SKM-1 (cell line): Measurements from ENCODE around the gene SRP9.
"Not testable (repeated sequence)": the region's sequence is repeated elsewhere in the genome, so short reads cannot be mapped to it uniquely, and the experiment has no call there.

Experiments
- DNase-seq: peaks from one replicate; lab custom pipeline; 2025; ENCODE audit not compliant: unreplicated experiment; lab: John Stamatoyannopoulos, UW

The SRP9 gene

DNA sequence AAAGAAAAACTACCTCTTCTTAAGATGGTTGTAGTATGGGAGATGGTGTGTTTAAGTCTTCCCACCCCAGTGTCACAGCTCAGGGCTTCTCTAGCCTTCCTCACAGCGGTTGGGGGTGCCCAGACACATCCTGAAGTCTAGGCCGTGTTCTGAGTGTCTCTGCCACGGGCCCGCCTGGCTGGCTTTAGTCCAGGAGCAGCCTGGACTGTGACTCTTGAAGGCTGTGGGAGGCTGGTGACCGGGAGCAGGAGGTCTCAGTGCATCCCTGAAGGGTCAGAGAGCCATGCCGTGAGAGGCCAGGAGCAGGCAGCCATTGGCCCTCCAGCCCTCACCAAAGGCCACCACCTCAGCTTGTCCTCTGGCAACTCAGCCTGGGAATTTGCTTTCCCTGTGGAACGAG is 36.8 kb downstream of the SRP9 start:
- DNase-seq: no peak

DNA sequence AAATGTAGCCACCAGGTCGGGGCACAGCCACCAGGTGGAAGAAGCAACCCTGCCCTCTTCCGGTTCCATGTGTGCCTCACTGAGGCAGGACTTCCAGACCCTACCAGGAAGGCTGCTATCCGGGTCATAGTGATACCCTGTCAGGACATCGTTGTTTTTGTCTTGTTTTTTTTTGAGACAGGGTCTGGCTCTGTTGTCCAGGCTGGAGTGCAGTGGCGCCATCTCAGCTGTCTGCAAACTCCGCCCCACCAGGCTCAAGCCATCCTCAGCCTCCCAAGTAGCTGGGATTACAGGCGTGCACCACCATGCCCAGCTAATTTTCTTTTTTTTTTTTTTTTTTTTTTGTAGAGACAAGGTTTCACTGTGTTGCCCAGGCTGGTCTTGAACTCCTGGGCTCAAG is 37.5 kb downstream of the SRP9 start:
- DNase-seq: not testable (repeated sequence)

DNA sequence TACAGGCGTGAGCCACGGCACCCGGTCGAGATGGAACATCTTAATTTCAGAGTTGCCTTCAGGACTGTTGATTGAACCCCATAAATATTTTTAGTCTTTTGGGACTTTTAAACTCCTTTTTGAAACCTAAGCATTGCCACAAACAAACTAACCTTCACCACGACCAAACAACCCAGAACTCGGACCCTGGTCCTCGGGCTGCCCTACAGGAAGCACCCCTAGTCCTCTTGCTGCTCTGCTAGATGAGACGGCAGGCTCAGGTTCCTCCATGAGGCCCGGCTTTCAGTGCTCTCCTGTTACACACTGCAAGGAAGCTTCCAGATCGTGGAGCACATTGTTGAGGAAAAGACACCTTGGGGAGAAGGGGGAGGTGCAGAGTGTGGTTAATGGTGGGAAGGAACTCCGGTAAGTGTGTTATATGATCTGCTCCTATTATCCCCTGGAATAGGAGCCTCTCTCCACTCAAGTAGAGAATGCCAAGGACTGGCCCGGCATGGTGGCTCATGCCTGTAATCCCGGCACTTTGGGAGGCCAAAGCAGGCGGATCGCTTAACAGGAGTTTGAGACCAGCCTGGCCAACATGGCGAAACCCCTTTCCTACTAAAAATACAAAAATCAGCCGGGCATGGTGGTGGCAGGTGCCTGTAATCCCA is 38.0 kb downstream of the SRP9 start:
- no peak for DNase-seq

DNA sequence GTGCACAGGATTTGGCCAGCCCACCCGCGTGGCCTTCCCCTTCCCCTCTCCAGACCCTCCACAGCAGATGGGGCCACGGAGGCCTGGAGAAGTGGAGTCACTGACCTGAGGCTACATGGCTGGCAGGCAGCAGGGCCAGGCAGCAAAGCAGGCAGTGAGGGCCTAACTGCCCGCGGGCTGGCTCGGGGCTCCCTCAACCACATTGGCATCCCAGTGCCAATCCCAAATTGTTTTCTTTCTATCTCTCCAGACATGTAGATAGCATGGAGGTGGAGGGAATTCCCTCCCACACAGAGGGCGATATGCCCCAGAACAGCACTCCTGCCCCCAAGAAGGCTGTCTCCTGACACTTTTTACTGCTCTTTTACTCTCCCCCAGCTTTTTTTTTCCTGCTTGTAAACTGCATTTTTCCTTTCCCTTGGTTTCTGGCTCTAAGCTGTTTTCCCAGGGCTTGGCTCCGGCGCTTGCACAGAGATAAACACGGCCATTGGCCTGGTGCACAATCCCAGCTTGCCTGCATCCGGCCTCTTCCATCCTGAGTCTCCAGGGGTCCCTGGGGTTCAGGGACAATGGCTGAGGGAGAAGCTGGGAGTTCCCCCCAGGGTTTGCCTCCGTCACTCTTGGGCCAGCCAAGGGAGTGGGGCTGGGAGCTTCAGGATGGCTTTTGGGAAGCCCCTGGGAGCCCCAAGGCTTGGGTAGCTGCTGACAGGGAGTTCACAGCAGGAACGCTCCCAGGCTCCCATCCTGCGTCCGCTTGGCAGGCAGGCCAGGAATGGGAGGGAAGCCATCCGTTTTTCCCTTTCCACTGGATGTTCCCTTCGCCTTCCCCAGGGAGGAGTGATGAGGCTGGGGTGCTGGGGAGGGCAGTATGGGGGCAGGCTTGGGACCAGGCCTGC is 39.3 kb downstream of the SRP9 start:
- no peak for DNase-seq

DNA sequence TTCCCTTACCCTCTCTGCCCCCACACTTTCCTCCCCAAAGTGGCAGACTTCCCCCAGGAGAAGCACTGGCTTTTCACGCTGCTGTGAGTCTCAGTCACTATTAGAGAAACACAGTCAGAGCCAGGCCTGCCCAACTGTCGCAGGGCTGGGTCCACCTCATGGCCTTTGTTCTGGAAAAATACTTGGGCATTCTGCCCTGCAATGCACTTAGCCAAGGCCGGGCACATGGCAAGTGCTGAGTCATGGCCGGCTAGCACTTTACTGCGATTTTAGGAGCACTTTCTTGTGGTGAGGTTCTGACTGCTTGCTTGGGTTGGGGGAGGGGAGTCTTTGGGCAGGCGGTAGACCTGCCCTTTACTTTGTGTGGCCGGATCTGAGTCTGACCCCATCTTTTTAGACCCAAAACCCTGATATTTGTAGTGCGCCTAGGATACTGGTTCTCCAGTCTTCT is 40.0 kb downstream of the SRP9 start:
- no peak for DNase-seq

DNA sequence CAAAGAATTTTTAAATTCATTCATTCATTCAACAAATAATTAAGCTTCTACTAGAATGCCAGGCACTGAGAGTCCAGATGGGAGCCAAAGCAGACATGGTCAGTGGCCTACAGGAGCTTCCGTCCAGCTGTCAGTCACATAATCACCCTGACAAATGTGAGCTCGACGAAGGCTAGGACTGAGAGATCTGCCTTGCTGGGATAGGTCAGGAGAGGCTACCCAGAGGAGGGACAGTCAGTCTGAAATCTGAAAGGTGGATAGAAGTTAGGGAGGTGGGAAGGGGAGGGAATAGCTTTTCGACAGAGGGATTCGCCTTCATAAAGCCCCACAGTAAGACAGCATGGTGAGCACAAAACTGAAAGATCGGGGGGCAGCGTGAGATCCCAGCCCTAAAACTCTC is 40.6 kb downstream of the SRP9 start:
- no peak for DNase-seq

- DNase-seq: no peak
Measured at GRCh38 chr1:225819346-225820192, 41.9 kb downstream of the SRP9 start.

- no peak for DNase-seq
Measured at GRCh38 chr1:225820522-225821120, 43.0 kb downstream of the SRP9 start.

GRCh38 chr1:225822655-225823403 is 45.2 kb downstream of the SRP9 start:
- no peak for DNase-seq

DNA sequence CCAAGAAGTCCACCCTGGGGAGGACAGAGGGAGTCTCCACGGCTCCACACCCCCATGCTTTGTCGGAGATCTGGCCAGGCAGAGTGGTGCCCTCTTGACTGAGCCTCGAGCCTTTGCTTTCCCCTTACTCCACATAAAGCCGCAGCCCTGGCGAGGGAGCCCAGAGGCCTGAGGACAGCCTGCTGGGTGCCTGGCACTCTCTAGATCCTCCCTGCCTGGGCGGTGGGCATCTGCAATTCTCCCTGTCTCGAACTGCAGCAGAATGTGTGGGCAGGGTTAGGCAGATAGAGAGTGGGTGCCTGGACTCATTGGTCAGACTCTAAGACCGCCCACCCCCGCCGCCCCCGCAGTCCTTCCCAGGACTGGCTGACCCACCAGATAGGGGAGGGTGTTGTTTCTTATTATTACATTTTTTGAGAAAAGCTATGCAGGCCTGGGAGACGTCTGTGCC is 46.2 kb downstream of the SRP9 start:
- DNase-seq: no peak

- DNase-seq: no peak
Measured at GRCh38 chr1:225824533-225824941, 46.9 kb downstream of the SRP9 start.

DNA sequence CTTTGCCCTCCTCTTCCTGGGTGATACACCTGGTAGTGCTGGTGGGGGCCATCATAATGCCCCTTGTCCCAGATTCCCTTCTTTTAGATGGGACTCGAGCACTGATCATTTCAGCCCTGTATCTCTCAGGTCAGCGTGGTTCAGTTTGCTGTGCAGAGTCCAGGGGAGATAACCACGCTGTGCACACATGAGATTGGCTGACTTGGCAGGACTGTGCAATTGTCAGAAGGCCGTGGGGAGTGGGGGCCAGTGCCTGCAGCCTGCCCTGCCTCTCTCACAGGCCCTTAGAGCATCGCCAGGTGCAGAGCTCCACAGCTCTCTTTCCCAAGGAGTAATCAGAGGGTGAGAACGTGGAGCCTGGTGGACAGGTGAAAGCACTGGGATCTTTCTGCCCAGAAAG is 47.5 kb downstream of the SRP9 start:
- no peak for DNase-seq

- DNase-seq: no peak
Measured at GRCh38 chr1:225825607-225826007, 48.0 kb downstream of the SRP9 start.

GRCh38 chr1:225827076-225827475 is 49.5 kb downstream of the SRP9 start:
- no peak for DNase-seq

DNA sequence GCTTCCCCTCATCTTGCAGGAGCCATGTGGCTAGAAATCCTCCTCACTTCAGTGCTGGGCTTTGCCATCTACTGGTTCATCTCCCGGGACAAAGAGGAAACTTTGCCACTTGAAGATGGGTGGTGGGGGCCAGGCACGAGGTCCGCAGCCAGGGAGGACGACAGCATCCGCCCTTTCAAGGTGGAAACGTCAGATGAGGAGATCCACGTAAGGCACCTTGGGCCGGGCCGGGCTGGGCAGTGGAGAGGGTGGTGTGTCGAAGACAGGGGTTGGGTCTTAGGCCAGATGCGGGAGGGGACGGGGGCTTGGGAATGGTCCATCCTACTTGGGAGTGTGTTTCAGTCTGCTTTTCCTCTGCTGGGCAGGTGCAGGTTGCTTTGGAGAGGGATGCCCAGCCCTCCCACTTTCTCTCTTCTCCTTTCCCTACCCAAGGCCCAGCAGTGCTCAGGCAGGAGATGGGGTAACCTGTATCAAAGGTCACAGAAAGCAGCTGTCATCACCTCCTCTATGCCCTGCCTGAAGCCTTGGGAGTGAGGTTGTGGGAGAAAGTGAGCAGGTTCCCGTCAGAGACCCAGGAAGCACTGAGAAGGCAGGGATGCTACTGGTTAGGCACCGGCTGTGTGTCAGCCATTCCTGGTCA is 51.2 kb downstream of the SRP9 start:
- DNase-seq: no peak

DNA sequence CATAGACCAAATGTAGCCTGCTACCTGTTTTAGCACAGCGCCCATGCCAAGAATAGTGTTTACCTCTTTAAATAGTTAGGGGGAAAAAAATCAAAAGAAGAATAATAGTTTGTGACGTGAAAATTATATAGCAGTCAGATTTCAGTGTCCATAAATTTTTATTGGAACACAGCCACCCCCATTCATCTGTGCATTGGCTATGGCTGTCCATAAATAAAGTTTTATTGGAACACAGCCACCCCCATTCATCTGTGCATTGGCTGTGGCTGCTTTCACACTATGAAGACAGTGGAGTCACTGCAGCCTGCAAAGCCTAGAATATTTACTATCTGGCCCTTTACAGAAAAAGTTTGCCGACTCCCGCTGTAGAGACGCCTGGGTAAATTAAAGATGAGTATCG is 53.2 kb downstream of the SRP9 start:
- no peak for DNase-seq

GRCh38 chr1:225834417-225835329 is 57.0 kb downstream of the SRP9 start:
- DNase-seq: no peak

DNA sequence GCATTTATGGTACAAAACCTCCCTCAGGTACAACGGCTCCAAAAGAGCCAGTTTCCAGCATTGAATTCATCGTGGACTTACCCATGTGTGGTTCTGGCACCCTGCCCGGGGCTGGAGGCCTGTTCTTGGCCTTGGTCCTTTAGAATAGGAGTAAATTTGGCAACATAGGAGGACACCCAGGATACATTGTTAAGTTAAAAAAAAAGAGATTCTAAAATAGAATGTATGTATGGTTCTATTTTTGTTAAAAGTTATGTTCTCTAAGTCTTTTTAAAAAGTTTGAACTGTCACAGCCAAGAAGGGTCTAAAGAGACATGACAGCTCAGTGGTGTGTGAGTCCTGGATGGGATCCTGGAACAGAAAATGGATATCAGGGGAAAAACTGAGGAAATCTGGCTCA is 58.2 kb downstream of the SRP9 start:
- DNase-seq: no peak

DNA sequence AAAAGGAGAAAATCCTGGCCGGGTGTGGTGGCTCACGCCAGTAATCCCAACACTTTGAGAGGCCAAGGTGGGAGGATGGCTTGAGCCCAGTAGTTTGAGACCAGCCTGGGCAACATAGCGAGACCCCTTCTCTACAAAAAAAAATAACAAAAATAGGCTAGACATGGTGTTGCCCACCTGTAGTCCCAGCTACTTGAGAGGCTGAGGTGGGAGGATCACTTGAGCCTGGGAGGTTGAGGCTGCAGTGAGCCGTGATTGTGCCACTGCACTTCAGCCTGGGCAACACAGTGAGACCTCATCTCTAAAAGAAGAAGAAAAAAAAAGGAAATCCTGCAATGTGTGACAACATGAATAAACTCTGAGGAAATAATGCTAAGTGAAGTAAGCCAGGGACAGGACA is 58.7 kb downstream of the SRP9 start:
- DNase-seq: not testable (repeated sequence)
